DND-41 (cell line): Measurements from ENCODE around the gene RFNG.

Experiments used
- CTCF ChIP-seq: IDR thresholded peaks from 2 replicates; pipeline ENCODE4 v1.5.1; 2012; ENCODE audit warnings: borderline replicate concordance, low read length, moderate library complexity, mild to moderate bottlenecking; ENCODE audit not compliant: poor library complexity, severe bottlenecking; ENCODE audit errors: extremely low read depth
- EZH2 ChIP-seq: IDR thresholded peaks from 3 replicates; pipeline ENCODE4 v1.6.1; 2012; ENCODE audit warnings: borderline replicate concordance, low read depth, mild to moderate bottlenecking, moderate library complexity, low read length, inconsistent platforms; ENCODE audit not compliant: severe bottlenecking

GRCh38 chr17:82063424-82064415 lies 12.1 kb upstream of the RFNG start:
- TF ChIP-seq CTCF (no peak), EZH2 (no peak)
